Endothelial cell of umbilical vein (primary cell): ENCODE results near the gene CAPN2. TPM values are rescaled to one million over a fixed set of nuclear protein-coding genes. Genes with fewer than 3 reads are reported as not detected.

Experiments used
- BruUV-seq: library from RNA; stranded (reverse); fragments of 400-500 nt; replicated peaks from 2 replicates; lab custom pipeline; 2021; lab: Mats Ljungman, UMichigan
- CTCF ChIA-PET: fragments of 300-600, 350-600 bp; sonication (Branson Sonifier 250); formaldehyde crosslinking; loops from one replicate; lab custom pipeline; 2021; ENCODE audit warnings: antibody characterized with exemption, inconsistent platforms; lab: Charles Lee
- POLR2A ChIA-PET: fragments of 300-600, 350-600 bp; sonication (Branson Sonifier 250); formaldehyde crosslinking; loops from one replicate; lab custom pipeline; 2021; ENCODE audit warnings: antibody characterized with exemption, inconsistent platforms; lab: Charles Lee
- DNase-seq: peaks from one replicate; pipeline ENCODE4 v3.0.0-alpha.2; 2011; ENCODE audit warnings: low read depth, low spot score
- FAIRE-seq: peaks from 2 replicates; lab custom pipeline; 2011; peaks lifted over from hg19 to GRCh38; lab: Jason Lieb, UNC
- H2AFZ ChIP-seq: 2 replicates; pipeline ENCODE4 v1.6.0; 2012; ENCODE audit warnings: low read depth, low read length, control low read depth, inconsistent platforms
- H3K27ac ChIP-seq: 2 replicates; pipeline ENCODE4 v1.5.1; 2011; ENCODE audit warnings: low read depth, mild to moderate bottlenecking, control low read depth, low read length, moderate library complexity; ENCODE audit not compliant: insufficient read depth
- H3K27me3 ChIP-seq, 2 experiments: 2 replicates each; pipeline versions ENCODE4 v1.6.0 to v1.6.1; 2011; ENCODE audit warnings: low read length in 2 of 2, mixed read lengths in 1 of 2; ENCODE audit not compliant: control insufficient read depth in 2 of 2, insufficient read depth in 2 of 2
- H3K36me3 ChIP-seq, 2 experiments: 2 replicates in 1 of 2; 3 replicates in 1 of 2; pipeline ENCODE4 v1.5.1; 2011; ENCODE audit warnings: low read length in 2 of 2, mild to moderate bottlenecking in 1 of 2, moderate library complexity in 1 of 2; ENCODE audit not compliant: control insufficient read depth in 2 of 2, insufficient read depth in 2 of 2; ENCODE audit errors: extremely low read depth in 1 of 2
- H3K4me1 ChIP-seq: 3 replicates; pipeline ENCODE4 v1.5.1; 2011; ENCODE audit warnings: mild to moderate bottlenecking, low read length; ENCODE audit not compliant: control insufficient read depth, insufficient read depth; ENCODE audit errors: extremely low read depth
- H3K4me2 ChIP-seq: 2 replicates; pipeline ENCODE4 v1.6.1; 2011; ENCODE audit warnings: low read length, control low read depth, mixed read lengths; ENCODE audit not compliant: insufficient read depth
- H3K4me3 ChIP-seq, 3 experiments: fragments of 200-600 bp in 1 of 3; sonication (generic), shearing (Covaris generic) in 1 of 3; replicated peaks in 1 of 3; 2 replicates each; pipeline ENCODE4 v1.5.1; 2011 to 2016; ENCODE audit warnings: control low read depth in 3 of 3, low read length in 3 of 3, mild to moderate bottlenecking in 2 of 3, inconsistent platforms in 1 of 3, low read depth in 1 of 3, moderate library complexity in 1 of 3; ENCODE audit not compliant: insufficient read depth in 1 of 3
- H3K79me2 ChIP-seq: 2 replicates; pipeline ENCODE4 v1.6.0; 2012; ENCODE audit warnings: low read length, inconsistent platforms; ENCODE audit not compliant: control insufficient read depth, insufficient read depth
- H3K9ac ChIP-seq: replicated peaks from 2 replicates; pipeline ENCODE3; 2011; ENCODE audit warnings: low read length, control low read depth; ENCODE audit not compliant: insufficient read depth; ENCODE audit errors: extremely low read depth
- H3K9me1 ChIP-seq: replicated peaks from 3 replicates; pipeline ENCODE4 v1.6.0; 2011; ENCODE audit warnings: mild to moderate bottlenecking, low read length; ENCODE audit not compliant: control insufficient read depth, insufficient read depth; ENCODE audit errors: extremely low read depth
- H3K9me3 ChIP-seq: replicated peaks from 2 replicates; pipeline ENCODE4 v1.5.1; 2012; ENCODE audit warnings: low read length, inconsistent platforms; ENCODE audit not compliant: control insufficient read depth, insufficient read depth
- H4K20me1 ChIP-seq: replicated peaks from 2 replicates; pipeline ENCODE3; 2011; ENCODE audit warnings: mild to moderate bottlenecking, low read length; ENCODE audit not compliant: control insufficient read depth, insufficient read depth; ENCODE audit errors: extremely low read depth
- GATA2 ChIP-seq: IDR thresholded peaks from 2 replicates; pipeline ENCODE4 v1.7.0; 2011; ENCODE audit warnings: low read depth, mild to moderate bottlenecking, moderate library complexity, mixed read lengths, low read length; ENCODE audit not compliant: insufficient read length, insufficient read depth
- JUN ChIP-seq: IDR thresholded peaks from 2 replicates; pipeline ENCODE4 v1.6.1; 2011; ENCODE audit warnings: borderline replicate concordance, low read depth; ENCODE audit not compliant: insufficient read length, insufficient read depth
- POLR2A ChIP-seq: IDR thresholded peaks from 2 replicates; pipeline ENCODE4 v1.6.1; 2012; ENCODE audit warnings: low read depth, mild to moderate bottlenecking, control low read depth, low read length
- dilution Hi-C: fragments of 300-500 bp; cut with MboI; formaldehyde crosslinking; loops from one replicate; pipeline ENCODE4 v1.15.0; 2019; ENCODE audit warnings: low sequenced_read_pairs; ENCODE audit not compliant: extremely low pct_ligation_motif_present
- intact Hi-C: fragments of 100-400 bp; cut with micrococcal nuclease; formaldehyde crosslinking; loops from one replicate; pipeline ENCODE4 v1.10.0; 2022
- polyA plus RNA-seq, 4 experiments: library from polyadenylated mRNA; depleted of rRNA in 3 of 4; stranded (reverse) in 3 of 4; unstranded in 1 of 4; fragments of >200 nt; gene quantifications; 2 replicates each; pipeline versions ENCODE4 v1.2.1 to v1.2.3, GENCODE V29; 2011 to 2012; ENCODE audit warnings: missing spikeins in 1 of 4
- total RNA-seq: library from RNA; stranded (reverse); gene quantifications from 2 replicates; pipeline ENCODE4 v1.2.3, GENCODE V29; 2021
- TF ChIP-seq, protein P1 (sequence below), 2 donors: IDR thresholded peaks; 1 replicate in 1 of 2; 2 replicates in 1 of 2; pipeline ENCODE4 v1.5.1; 2011; ENCODE audit warnings: low read length in 2 of 2, mild to moderate bottlenecking in 2 of 2, moderate library complexity in 2 of 2, control low read depth in 1 of 2, inconsistent platforms in 1 of 2, low read depth in 1 of 2; ENCODE audit not compliant: insufficient read depth in 1 of 2; ENCODE audit errors: extremely low read depth in 1 of 2

CAPN2 gene
- total and polyA plus RNA-seq, 2 donors (not counting 3 experiments of a cell fraction or from before 2014, with no cell fraction given) = 110 to 420 TPM

GRCh38 chr1:223708001-223708359, 4.4 kb upstream of the CAPN2 start:
- TSS peak; percentile 33 for BruUV-seq
- H3K9me3 ChIP-seq = no peaks in the 10 kb centered on the region
- H3K27me3 ChIP-seq = no peaks in the 10 kb centered on the region
- peak overlapping the region; percentile 23 for H2AFZ ChIP-seq
- H3K36me3 ChIP-seq = no peaks in the 10 kb centered on the region
- no peaks in the 10 kb centered on the region for H3K9me1 ChIP-seq
- ChIA-PET CTCF (interaction anchor here (0.7 to 10.9 kb wide), 11 partner anchors 8 to 626 kb away, joined by 3 to 148 read pairs (median 6); no protein-coding TSS in a partner anchor), POLR2A (interaction anchor here (0.6 to 1.2 kb wide), 4 partner anchors 13 to 549 kb away, joined by 3 to 4 read pairs (median 3); no protein-coding TSS in a partner anchor)
- peak overlapping the region; percentile 64 for H3K9ac ChIP-seq
- no peaks in the 10 kb centered on the region for H4K20me1 ChIP-seq
- FAIRE-seq (no peak), DNase-seq (no peak)
- peak overlapping the region; percentile 67 for H3K4me2 ChIP-seq
- intact Hi-C loops = loop anchor here (5.0 to 10.0 kb wide), 4 partner anchors 124 to 893 kb away; partner anchors contain the start of genes DISP1 and WDR26
- TF ChIP-seq, protein P1, sequence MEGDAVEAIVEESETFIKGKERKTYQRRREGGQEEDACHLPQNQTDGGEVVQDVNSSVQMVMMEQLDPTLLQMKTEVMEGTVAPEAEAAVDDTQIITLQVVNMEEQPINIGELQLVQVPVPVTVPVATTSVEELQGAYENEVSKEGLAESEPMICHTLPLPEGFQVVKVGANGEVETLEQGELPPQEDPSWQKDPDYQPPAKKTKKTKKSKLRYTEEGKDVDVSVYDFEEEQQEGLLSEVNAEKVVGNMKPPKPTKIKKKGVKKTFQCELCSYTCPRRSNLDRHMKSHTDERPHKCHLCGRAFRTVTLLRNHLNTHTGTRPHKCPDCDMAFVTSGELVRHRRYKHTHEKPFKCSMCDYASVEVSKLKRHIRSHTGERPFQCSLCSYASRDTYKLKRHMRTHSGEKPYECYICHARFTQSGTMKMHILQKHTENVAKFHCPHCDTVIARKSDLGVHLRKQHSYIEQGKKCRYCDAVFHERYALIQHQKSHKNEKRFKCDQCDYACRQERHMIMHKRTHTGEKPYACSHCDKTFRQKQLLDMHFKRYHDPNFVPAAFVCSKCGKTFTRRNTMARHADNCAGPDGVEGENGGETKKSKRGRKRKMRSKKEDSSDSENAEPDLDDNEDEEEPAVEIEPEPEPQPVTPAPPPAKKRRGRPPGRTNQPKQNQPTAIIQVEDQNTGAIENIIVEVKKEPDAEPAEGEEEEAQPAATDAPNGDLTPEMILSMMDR (IDR thresholded peaks at IDR 0.05; ENCODE audit: extremely low read depth in 1 of 2, insufficient read depth in 1 of 2, low read depth in 1 of 2, low read length in 2 of 2) = peak in 1 of 2 donors; percentile 4
- TF ChIP-seq JUN (no peak), POLR2A (no peak), GATA2 (no peak)
- peak overlapping the region in 1 of 3 experiments; percentile 23 for H3K4me3 ChIP-seq
- dilution Hi-C loops = no loop called here
- peak overlapping the region; percentile 91 for H3K27ac ChIP-seq
- peaks cover 6% of the 10 kb centered on the region for H3K79me2 ChIP-seq
- H3K4me1 ChIP-seq = peaks cover 57% of the 10 kb centered on the region
